ENCODE data around the gene SUSD6.
A peak's percentile ranks its signal among the peaks of the same experiment; 100 is the strongest.

SUSD6 gene

DNA sequence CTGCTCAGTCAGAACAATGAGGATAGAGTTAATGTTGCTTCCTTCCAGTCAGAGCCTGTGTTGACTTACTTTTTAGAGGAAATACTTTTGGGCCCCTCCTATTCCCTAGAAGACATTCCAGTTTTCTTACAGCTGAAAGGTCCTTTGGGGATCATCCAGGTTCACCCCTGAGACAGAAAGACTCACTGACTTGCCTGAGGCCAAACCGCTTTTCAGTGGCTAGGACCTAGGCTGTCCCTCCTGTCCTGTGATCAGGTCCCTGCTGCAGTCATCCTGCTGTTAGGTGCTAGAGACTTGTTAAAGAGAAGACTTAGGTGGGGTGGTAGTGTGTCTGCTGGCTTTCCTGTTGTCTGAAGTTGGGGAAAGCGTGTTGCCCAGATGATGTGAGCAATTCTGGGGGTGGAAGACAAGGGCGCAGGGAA lies 39.6 kb downstream of the SUSD6 start:
- DNase-seq (ENCODE audit: low spot score), result no peak

DNA sequence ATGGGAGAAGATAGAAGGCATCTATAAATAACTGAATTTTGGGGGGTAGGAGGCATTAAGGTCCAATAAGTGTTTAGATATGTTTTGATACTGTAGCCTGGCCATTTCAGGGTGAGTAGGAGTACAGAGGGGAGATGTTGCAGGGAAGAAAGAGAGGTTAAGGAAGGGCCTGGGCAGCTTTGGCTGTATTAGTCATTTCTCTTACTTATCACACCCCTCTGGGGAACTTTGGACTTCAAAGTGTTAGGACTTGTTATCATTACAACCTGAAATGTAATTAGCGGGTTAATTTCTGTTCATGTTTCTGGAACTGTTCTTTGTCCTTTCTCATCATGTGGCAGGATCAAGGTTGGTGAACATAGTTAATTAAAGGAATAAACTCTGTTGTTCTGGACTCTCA lies 40.3 kb downstream of the SUSD6 start:
- no peak for DNase-seq (ENCODE audit: low spot score)

- DNase-seq (ENCODE audit: low spot score), result peak; percentile 42
These were observed 41.7 kb downstream of the SUSD6 start for GRCh38 chr14:69652942-69653684.

- DNase-seq (ENCODE audit: low spot score), result no peak
These were observed 42.7 kb downstream of the SUSD6 start for GRCh38 chr14:69654116-69654515.

DNA sequence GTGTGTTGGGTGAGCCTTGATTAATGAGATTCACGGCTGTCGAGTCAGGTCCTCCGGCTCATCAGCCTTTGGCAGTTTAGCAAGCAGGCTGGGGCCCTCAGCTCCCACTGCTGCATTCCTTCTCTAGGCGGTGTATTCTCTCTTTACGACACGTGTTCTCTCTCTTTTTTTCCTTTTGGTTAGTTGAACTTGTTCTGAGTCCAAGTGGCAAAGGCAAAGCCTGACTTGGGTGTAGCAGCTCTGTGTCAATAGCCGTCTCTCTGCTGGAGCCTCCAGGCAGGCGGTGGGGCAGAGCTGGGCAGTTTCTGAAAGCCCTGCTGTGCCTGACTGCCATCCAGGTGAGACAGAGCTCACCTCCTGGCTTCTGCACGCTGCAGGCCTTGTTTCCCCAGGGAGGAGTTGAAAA lies 46.6 kb downstream of the SUSD6 start:
- no peak for DNase-seq (ENCODE audit: low spot score)

GRCh38 chr14:69658664-69659261 lies 47.4 kb downstream of the SUSD6 start:
- DNase-seq (ENCODE audit: low spot score), result no peak

GRCh38 chr14:69660344-69661193 lies 49.2 kb downstream of the SUSD6 start:
- DNase-seq (ENCODE audit: low spot score), result no peak

DNA sequence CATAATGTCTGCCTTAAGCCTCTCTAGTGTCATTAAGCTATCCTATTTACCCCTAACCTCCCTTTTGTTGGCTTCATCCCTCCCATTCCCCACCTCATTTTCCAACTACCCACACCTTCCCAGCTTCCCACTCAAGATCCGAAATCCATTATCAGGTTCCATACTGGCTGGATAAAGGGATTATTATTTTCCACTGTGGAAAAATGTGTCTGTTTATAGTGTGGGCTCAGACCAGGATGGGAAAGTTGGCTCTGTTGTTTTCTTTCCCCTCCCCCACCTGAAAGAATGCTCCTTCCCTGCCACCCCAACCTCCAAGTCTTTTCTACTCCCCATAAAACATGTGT lies 49.8 kb downstream of the SUSD6 start:
- no peak for DNase-seq (ENCODE audit: low spot score)

- DNase-seq (ENCODE audit: low spot score), result no peak
These were observed 51.4 kb downstream of the SUSD6 start for GRCh38 chr14:69662636-69663299.

DNA sequence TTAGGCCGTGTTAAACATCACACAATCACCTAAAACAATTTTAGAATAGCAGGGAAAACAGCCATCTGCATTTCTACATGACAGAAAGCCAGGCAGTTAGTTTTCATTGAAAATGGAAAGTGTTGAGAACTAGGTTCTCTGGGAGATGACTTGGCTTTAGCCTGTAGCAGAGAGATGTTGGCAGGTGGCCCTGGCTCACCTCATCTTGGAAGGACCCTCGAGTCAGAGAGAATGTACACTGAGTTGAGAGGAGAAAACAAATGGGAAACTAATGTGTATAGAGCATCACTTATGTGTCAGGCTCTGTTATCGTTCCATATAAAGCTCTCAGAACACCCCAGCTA lies 51.9 kb downstream of the SUSD6 start:
- DNase-seq (ENCODE audit: low spot score), result no peak

DNA sequence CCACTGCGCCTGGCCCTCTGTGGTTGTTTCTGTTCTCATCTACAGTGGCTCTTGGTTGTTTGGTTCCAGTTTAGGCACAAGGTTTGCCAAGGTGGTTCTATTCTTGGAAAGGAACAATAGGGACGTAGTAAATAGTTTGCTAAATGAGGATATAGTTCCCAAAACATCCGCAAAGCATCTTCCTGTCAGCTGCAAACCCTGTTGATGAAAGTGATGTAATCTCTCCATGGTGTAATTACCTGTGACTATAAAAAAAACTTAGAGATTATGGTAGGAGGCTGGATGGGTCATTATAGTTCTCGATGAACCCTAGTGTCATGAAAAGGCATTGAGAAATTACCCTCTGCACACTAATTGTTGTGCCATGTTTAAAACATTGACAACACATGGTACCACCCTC lies 52.9 kb downstream of the SUSD6 start:
- no peak for DNase-seq (ENCODE audit: low spot score)

- no peak for DNase-seq (ENCODE audit: low spot score)
These were observed 53.6 kb downstream of the SUSD6 start for GRCh38 chr14:69664865-69665526.

DNA sequence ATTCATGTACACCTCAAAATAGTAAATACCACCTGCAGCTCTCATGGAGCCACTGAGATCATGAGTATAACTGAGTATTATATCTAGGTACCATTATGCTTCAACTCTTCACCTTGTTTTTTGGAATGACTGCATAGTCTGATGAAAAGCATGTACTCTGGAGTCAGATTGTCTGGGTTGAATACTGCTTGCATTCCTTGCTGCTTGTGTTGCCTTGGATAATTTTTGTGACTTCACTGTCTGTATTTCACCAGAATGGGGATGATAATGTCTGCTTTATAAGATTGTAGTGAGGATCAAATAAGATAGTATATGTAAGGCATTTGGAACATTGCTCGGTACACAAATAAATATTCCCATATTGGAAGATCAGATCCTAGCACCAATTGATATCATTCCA lies 54.2 kb downstream of the SUSD6 start:
- no peak for DNase-seq (ENCODE audit: low spot score)

- no peak for DNase-seq (ENCODE audit: low spot score)
These were observed 54.7 kb downstream of the SUSD6 start for GRCh38 chr14:69666112-69666511.

GRCh38 chr14:69666690-69667211 lies 55.4 kb downstream of the SUSD6 start:
- no peak for DNase-seq (ENCODE audit: low spot score)

DNA sequence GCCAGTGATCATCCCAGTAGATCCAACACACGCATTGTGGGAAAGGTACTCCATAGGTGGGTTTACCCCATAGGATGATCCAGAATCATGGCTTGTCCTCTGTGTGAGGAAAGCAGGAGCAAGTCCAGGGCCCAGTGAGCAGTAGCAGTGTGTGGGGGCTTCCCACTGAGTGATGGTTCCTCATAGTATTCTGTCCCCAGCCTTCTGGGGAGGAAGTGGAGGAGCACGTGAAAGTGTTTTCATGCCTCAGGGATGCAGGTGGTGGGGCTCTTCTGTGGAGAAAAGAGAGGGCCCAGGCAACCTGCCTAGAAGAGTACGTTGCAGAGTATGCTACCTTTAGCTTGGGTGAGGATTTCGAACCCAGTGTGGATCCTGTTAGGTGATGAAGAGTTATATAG lies 56.5 kb downstream of the SUSD6 start:
- DNase-seq (ENCODE audit: low spot score), result peak; percentile 30

- DNase-seq (ENCODE audit: low spot score), result no peak
These were observed 58.0 kb downstream of the SUSD6 start for GRCh38 chr14:69669375-69669774.

DNA sequence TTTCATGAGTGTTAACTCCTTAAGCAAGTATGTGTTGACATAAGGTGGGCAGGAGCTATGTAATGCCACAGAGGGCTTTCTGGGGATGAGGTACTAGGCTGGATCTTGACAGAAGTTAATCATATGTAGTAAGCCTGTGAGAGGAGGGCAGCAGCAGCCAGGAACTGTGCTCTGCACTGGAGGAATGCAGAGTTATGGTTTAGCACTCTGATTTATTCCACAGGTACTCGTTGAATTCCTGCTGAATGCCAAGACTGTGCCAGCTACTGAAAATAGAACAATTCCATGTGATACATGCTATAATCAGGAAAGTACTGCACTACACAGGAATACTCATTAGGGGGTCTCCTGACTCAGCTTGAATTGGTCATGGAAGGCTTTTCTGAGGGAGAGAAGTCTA lies 58.7 kb downstream of the SUSD6 start:
- no peak for DNase-seq (ENCODE audit: low spot score)

DNA sequence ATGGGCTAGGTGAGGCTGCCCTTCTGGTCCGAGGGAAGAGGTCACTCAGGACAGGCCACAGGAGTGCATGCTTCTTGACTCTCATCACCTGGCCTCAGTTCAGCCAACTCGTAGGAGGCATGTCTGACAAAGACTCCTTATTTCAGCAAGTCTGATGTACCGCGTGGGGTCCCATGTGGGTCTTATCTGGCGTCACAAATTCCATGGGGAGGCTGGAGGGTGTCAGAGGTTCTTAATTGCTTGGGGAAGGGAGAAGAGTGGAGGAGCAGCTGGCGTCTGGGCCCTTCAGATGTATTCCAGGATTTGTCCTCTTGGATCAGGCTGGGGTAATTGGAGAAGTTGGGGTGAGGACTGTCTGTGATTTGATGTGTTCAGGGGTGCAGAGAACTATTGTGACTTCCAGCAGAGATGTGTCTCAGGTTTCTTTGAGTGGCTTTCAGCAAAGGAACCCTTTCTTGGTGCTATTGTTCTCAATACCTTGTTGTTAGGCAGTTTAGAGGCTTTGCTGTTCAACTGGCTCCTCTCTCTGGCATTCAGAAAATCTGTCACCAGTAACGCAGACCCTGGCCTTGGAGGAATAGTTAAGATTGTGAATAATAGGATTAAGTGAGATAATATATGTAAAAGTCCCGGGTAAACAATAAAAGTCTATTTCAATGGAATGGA lies 60.1 kb downstream of the SUSD6 start:
- no peak for DNase-seq (ENCODE audit: low spot score)

DNA sequence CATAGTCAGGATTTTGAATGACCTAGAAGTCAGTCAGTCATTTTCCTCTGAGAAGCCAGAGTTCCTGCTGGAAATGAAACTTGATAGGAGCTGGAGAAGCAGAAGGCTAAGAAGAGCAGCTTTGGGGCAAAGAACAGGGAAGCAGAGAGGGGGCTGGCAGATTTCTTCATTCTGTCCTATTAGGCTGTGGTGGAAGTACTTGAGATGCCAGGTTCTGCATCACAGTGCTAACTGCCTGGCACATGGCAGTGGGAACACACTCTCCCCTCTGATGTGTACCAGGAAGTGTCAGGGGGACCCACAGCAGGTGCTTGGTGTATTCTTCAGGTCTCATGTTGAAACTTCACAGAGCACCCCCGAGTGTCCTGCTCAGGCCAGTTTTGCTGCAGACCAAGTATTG lies 61.0 kb downstream of the SUSD6 start:
- DNase-seq (ENCODE audit: low spot score), result no peak

DNA sequence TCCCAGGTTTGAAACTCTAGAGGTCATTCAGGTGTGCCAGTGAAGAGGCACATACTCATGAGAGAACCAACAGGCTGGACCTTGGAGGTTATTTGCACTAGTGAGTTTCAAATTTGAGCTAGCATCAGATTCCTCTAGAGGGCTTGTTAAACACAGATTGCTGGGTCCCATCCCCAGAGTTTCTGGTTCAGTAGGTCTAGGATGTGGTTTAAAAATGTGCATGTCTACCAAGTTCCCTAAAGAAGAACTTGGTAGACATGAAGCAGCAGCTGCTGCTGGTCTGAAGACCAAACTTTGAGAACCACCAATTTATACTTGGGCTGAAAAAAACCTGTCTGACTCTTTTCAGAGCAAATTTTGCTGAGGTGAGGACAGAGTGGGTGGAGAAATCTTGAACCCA lies 61.7 kb downstream of the SUSD6 start:
- DNase-seq (ENCODE audit: low spot score), result peak; percentile 35

Measured in NAMALWA (cell line).